HUES48 (cell line): ENCODE measurements around the gene NXPH4.

Source experiments
- H3K27ac ChIP-seq: one replicate; pipeline ENCODE4 v1.7.0; 2013; ENCODE audit warnings: low read depth, low read length, inconsistent platforms
- H3K27me3 ChIP-seq: 2 replicates; pipeline ENCODE4 v1.6.1; 2013; ENCODE audit warnings: mild to moderate bottlenecking, low read length; ENCODE audit not compliant: control insufficient read depth, insufficient read depth
- H3K36me3 ChIP-seq: 2 replicates; pipeline ENCODE4 v1.6.1; 2013; ENCODE audit warnings: low read length; ENCODE audit not compliant: control insufficient read depth, insufficient read depth
- H3K4me1 ChIP-seq: 2 replicates; pipeline ENCODE4 v1.6.1; 2013; ENCODE audit warnings: mild to moderate bottlenecking, low read length; ENCODE audit not compliant: control insufficient read depth, insufficient read depth
- H3K4me3 ChIP-seq: 2 replicates; pipeline ENCODE4 v1.5.1; 2013; ENCODE audit warnings: mild to moderate bottlenecking, low read depth, low read length
- H3K9ac ChIP-seq: 2 replicates; pipeline ENCODE4 v1.6.1; 2013; ENCODE audit warnings: mild to moderate bottlenecking, low read depth, low read length, moderate library complexity
- H3K9me3 ChIP-seq: 2 replicates; pipeline ENCODE4 v1.6.1; 2013; ENCODE audit warnings: low read length; ENCODE audit not compliant: control insufficient read depth, insufficient read depth

NXPH4 gene

GRCh38 chr12:57183939-57184725, 32.5 kb upstream of the NXPH4 start:
- no peaks in the 10 kb centered on the region for H3K9me3 ChIP-seq
- H3K27ac ChIP-seq = no peak overlapping the region
- no peak overlapping the region for H3K4me3 ChIP-seq
- H3K4me1 ChIP-seq = no peaks in the 10 kb centered on the region
- H3K36me3 ChIP-seq = peaks cover 91% of the 10 kb centered on the region
- no peak overlapping the region for H3K9ac ChIP-seq
- no peaks in the 10 kb centered on the region for H3K27me3 ChIP-seq

- Histone ChIP-seq H3K27ac (no peak overlapping the region), H3K4me1 (no peaks in the 10 kb centered on the region), H3K9ac (no peak overlapping the region), H3K4me3 (no peak overlapping the region), H3K27me3 (no peaks in the 10 kb centered on the region), H3K36me3 (peaks cover 91% of the 10 kb centered on the region), H3K9me3 (no peaks in the 10 kb centered on the region)
Measured at GRCh38 chr12:57185403-57185802, 31.2 kb upstream of the NXPH4 start.

- H3K27me3 ChIP-seq = no peaks in the 10 kb centered on the region
- H3K4me1 ChIP-seq = no peaks in the 10 kb centered on the region
- H3K9ac ChIP-seq = no peak overlapping the region
- H3K4me3 ChIP-seq = no peak overlapping the region
- no peaks in the 10 kb centered on the region for H3K9me3 ChIP-seq
- H3K36me3 ChIP-seq = peaks cover 91% of the 10 kb centered on the region
- no peak overlapping the region for H3K27ac ChIP-seq
Measured at GRCh38 chr12:57185906-57186508, 30.6 kb upstream of the NXPH4 start.

- Histone ChIP-seq H3K36me3 (peaks cover 94% of the 10 kb centered on the region), H3K9me3 (no peaks in the 10 kb centered on the region), H3K4me1 (no peaks in the 10 kb centered on the region), H3K27ac (no peak overlapping the region), H3K27me3 (no peaks in the 10 kb centered on the region), H3K4me3 (no peak overlapping the region), H3K9ac (no peak overlapping the region)
Measured at GRCh38 chr12:57187222-57188089, 29.1 kb upstream of the NXPH4 start.

- Histone ChIP-seq H3K4me3 (no peak overlapping the region), H3K9me3 (no peaks in the 10 kb centered on the region), H3K36me3 (peaks cover 100% of the 10 kb centered on the region), H3K27ac (no peak overlapping the region), H3K9ac (no peak overlapping the region), H3K27me3 (no peaks in the 10 kb centered on the region), H3K4me1 (no peaks in the 10 kb centered on the region)
Measured at GRCh38 chr12:57188090-57188425, 28.5 kb upstream of the NXPH4 start.

GRCh38 chr12:57190037-57190436, 26.6 kb upstream of the NXPH4 start:
- Histone ChIP-seq H3K9ac (no peak overlapping the region), H3K27ac (no peak overlapping the region), H3K4me1 (no peaks in the 10 kb centered on the region), H3K9me3 (no peaks in the 10 kb centered on the region), H3K4me3 (no peak overlapping the region), H3K27me3 (no peaks in the 10 kb centered on the region), H3K36me3 (peaks cover 100% of the 10 kb centered on the region)

- Histone ChIP-seq H3K9ac (no peak overlapping the region), H3K9me3 (no peaks in the 10 kb centered on the region), H3K27me3 (no peaks in the 10 kb centered on the region), H3K36me3 (peaks cover 100% of the 10 kb centered on the region), H3K4me1 (no peaks in the 10 kb centered on the region), H3K27ac (no peak overlapping the region), H3K4me3 (no peak overlapping the region)
Measured at GRCh38 chr12:57190821-57191220, 25.8 kb upstream of the NXPH4 start.

GRCh38 chr12:57191410-57191809, 25.2 kb upstream of the NXPH4 start:
- H3K4me1 ChIP-seq = no peaks in the 10 kb centered on the region
- H3K4me3 ChIP-seq = no peak overlapping the region
- H3K27ac ChIP-seq = no peak overlapping the region
- H3K36me3 ChIP-seq = peaks cover 100% of the 10 kb centered on the region
- H3K9me3 ChIP-seq = no peaks in the 10 kb centered on the region
- no peak overlapping the region for H3K9ac ChIP-seq
- no peaks in the 10 kb centered on the region for H3K27me3 ChIP-seq

- Histone ChIP-seq H3K4me1 (no peaks in the 10 kb centered on the region), H3K9me3 (no peaks in the 10 kb centered on the region), H3K27ac (no peak overlapping the region), H3K36me3 (peaks cover 100% of the 10 kb centered on the region), H3K27me3 (no peaks in the 10 kb centered on the region), H3K9ac (no peak overlapping the region), H3K4me3 (no peak overlapping the region)
Measured at GRCh38 chr12:57192920-57193319, 23.7 kb upstream of the NXPH4 start.

- Histone ChIP-seq H3K36me3 (peaks cover 100% of the 10 kb centered on the region), H3K27me3 (no peaks in the 10 kb centered on the region)
Measured at GRCh38 chr12:57193706-57194245, 22.8 kb upstream of the NXPH4 start.

GRCh38 chr12:57194253-57194652, 22.3 kb upstream of the NXPH4 start:
- Histone ChIP-seq H3K9me3 (no peaks in the 10 kb centered on the region), H3K4me1 (no peaks in the 10 kb centered on the region), H3K27me3 (no peaks in the 10 kb centered on the region), H3K27ac (no peak overlapping the region), H3K4me3 (no peak overlapping the region), H3K9ac (no peak overlapping the region), H3K36me3 (peaks cover 100% of the 10 kb centered on the region)

More at GRCh38 chr12:57193706-57194245, 22.8 kb upstream of the NXPH4 start:
- H3K9ac ChIP-seq = no peak overlapping the region
- no peak overlapping the region for H3K27ac ChIP-seq
- no peaks in the 10 kb centered on the region for H3K4me1 ChIP-seq
- H3K4me3 ChIP-seq = no peak overlapping the region
- H3K9me3 ChIP-seq = no peaks in the 10 kb centered on the region
